Cerebellar nuclear complex (tissue), 1 donor: ENCODE data around the gene RHD.
"Not testable (repeated sequence)": the region's sequence is repeated elsewhere in the genome, so short reads cannot be mapped to it uniquely, and the experiment has no call there.

Experiments
- DNase-seq, 2 experiments: peaks; one replicate each; lab custom pipeline; 2025; lab: John Stamatoyannopoulos, UW

RHD gene

DNA sequence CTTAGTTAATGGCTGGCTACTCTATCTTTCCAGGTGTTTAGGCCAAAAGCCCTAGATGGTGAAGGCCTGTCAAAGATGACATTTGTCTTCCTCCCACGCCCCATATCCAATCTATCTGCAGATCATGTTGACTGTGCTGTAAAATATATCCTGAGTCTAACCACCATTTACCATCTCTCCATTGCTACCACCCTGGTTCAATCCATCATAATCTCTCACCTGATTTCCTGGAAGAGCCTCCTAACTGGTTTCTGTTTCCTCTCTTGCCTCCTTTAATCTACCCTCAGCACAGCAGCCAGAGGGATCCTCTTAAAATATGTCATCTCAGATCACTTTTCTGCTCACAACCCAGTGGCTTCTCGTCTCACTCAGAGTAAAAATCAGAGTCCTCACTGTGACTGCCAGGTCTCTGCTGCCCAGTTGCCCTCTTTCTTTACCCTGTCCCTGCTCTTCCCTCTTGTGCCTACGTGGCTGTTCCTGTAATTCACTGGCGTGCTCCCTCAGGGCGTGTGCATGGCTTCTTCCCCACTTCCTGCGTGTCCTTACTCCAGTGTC lies 83.6 kb downstream of the RHD start:
- DNase-seq = no peak

- no peak for DNase-seq
Measured at GRCh38 chr1:25356441-25356840, 84.1 kb downstream of the RHD start.

GRCh38 chr1:25356848-25357247 lies 84.5 kb downstream of the RHD start:
- no peak for DNase-seq

GRCh38 chr1:25360596-25361581 lies 88.6 kb downstream of the RHD start:
- no peak for DNase-seq

GRCh38 chr1:25361901-25362300 lies 89.6 kb downstream of the RHD start:
- no peak for DNase-seq

- not testable (repeated sequence) for DNase-seq
Measured at GRCh38 chr1:25362634-25363559, 90.6 kb downstream of the RHD start.

GRCh38 chr1:25369241-25369640 lies 96.9 kb downstream of the RHD start:
- DNase-seq = no peak

GRCh38 chr1:25369691-25370271 lies 97.5 kb downstream of the RHD start:
- not testable (repeated sequence) for DNase-seq

DNA sequence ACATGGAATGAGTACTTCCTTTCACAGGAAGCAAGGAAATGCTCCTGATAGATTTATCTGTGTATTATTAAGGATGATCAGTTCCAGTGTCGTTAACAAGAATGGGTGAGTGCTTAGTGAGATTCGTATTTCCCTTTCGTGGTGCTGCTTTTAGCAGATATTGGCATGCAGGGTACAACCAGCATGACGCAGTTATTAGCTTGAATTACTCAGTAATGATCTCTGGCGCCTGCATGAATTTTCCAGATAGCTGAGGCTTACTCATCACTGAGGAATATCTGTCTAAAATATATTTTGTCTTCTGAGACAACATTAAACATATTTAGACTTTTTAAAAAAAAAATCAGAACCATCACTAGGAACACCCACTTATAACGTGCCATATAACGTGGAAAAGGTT lies 99.4 kb downstream of the RHD start:
- not testable (repeated sequence) for DNase-seq

DNA sequence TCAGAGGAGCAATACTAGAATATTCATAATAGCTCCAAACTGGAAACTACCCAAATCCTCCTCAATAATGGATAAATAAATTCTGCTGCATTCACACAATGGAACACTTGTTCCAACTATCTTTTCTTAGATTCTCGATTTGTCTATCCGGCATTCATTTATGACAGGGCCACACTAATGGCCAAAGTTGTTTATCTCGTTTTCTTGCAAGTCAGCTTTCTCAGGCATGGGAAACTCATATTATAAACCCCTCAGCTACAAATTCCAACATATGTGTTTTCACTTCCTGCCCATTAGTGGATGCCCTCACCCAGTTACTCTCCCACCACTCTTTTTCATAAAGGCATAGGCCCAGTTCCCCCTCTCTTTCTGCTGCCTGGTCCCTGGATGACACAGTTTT lies 106.1 kb downstream of the RHD start:
- not testable (repeated sequence) for DNase-seq
